Peyer's patch (tissue), 4 donors: ENCODE results near the gene PPP4R4.

ENCODE experiments used
- POLR2A ChIP-seq, 2 donors: fragments of 450-650 bp; IDR thresholded peaks; one replicate each; pipeline ENCODE4 v1.5.1; 2017; ENCODE audit warnings: antibody characterized with exemption in 2 of 2, mild to moderate bottlenecking in 2 of 2, moderate library complexity in 2 of 2
- TF ChIP-seq, protein P1 (sequence below), 6 experiments: fragments of 450-650 bp in 4 of 6; fragments of 200-600 bp in 2 of 6; sonication (generic) in 1 of 6; IDR thresholded peaks; one replicate each; pipeline ENCODE4 v1.5.1; 2017 to 2019; ENCODE audit warnings: antibody characterized with exemption in 6 of 6, mild to moderate bottlenecking in 3 of 6, moderate library complexity in 1 of 6

DNA sequence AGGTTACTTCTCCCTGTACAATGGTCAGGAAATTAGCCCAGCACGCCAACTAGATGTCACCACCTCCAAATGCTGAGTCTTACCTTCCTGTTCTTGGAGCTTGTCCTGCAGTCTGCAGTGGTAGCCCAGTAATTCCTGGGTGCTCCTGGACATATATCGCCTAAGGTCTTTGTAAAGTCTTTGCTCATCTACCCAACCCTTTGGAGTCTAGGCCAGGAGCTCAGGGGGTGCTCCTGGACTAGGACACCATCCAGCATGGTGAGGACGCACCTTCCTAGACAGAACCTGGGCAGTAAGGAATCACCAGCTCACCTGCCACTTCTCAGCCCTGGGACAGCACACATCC lies 118.4 kb downstream of the PPP4R4 start:
- TF ChIP-seq, protein P1, sequence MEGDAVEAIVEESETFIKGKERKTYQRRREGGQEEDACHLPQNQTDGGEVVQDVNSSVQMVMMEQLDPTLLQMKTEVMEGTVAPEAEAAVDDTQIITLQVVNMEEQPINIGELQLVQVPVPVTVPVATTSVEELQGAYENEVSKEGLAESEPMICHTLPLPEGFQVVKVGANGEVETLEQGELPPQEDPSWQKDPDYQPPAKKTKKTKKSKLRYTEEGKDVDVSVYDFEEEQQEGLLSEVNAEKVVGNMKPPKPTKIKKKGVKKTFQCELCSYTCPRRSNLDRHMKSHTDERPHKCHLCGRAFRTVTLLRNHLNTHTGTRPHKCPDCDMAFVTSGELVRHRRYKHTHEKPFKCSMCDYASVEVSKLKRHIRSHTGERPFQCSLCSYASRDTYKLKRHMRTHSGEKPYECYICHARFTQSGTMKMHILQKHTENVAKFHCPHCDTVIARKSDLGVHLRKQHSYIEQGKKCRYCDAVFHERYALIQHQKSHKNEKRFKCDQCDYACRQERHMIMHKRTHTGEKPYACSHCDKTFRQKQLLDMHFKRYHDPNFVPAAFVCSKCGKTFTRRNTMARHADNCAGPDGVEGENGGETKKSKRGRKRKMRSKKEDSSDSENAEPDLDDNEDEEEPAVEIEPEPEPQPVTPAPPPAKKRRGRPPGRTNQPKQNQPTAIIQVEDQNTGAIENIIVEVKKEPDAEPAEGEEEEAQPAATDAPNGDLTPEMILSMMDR (IDR thresholded peaks at IDR 0.05), result no peak
- no peak for TF ChIP-seq POLR2A (IDR thresholded peaks at IDR 0.05)
